Upper lobe of left lung (tissue), 4 donors: ENCODE measurements around the gene HS3ST1.

Source experiments
- CTCF ChIP-seq, 6 experiments: fragments of 450-650 bp in 4 of 6; fragments of 200-600 bp in 2 of 6; sonication (generic) in 2 of 6; IDR thresholded peaks; one replicate each; pipeline ENCODE4 v1.5.1; 2016 to 2019; ENCODE audit warnings: antibody characterized with exemption in 6 of 6
- EP300 ChIP-seq, 4 donors: sonication (generic); formaldehyde crosslinking; IDR thresholded peaks; one replicate each; pipeline ENCODE4 v1.5.1; 2017; ENCODE audit warnings: antibody characterized with exemption in 4 of 4, control low read depth in 2 of 4
- POLR2A ChIP-seq, 4 donors: fragments of 450-650 bp; IDR thresholded peaks; one replicate each; pipeline ENCODE4 v1.5.1; 2016 to 2017; ENCODE audit warnings: antibody characterized with exemption in 4 of 4, mild to moderate bottlenecking in 2 of 4

GRCh38 chr4:11455201-11455835, 26.6 kb upstream of the HS3ST1 start:
- no peak for TF ChIP-seq CTCF (IDR thresholded peaks at IDR 0.05)
- TF ChIP-seq POLR2A (IDR thresholded peaks at IDR 0.05): no peak
- TF ChIP-seq EP300 (IDR thresholded peaks at IDR 0.05): no peak
